Renal cortex interstitium (tissue), 11 donors: Measurements from ENCODE around the gene LRRC56. TPM values are rescaled to one million over a fixed set of nuclear protein-coding genes. Genes with fewer than 3 reads are reported as not detected.

Source experiments
- DNase-seq, 11 donors: peaks; one replicate each; pipeline ENCODE4 v3.0.0-alpha.2; 2013; ENCODE audit warnings: low read depth in 9 of 11, low spot score in 4 of 11; ENCODE audit errors: extremely low read depth in 1 of 11
- polyA plus RNA-seq, 3 donors: library from polyadenylated mRNA; unstranded; fragments of 120-200 nt; gene quantifications; one replicate each; pipeline ENCODE4 v1.2.1, GENCODE V29; 2013; ENCODE audit not compliant: insufficient read length in 3 of 3

LRRC56 gene
- polyA plus RNA-seq, 3 donors: 2.9 to 6.0 (median 4.3) TPM

GRCh38 chr11:533586-534395 lies 3.5 kb upstream of the LRRC56 start:
- DNase-seq: no peak

GRCh38 chr11:534396-535209 lies 2.7 kb upstream of the LRRC56 start:
- DNase-seq: no peak

- DNase-seq: no peak
These were observed 2.2 kb upstream of the LRRC56 start for GRCh38 chr11:535210-535518.

- peak; percentile 82 to 95 (median 91) for DNase-seq
These were observed 1.5 kb upstream of the LRRC56 start, which contains the start of gene HRAS for GRCh38 chr11:535519-536454. TSS of gene HRAS (minus strand) at chr11:535576.

- no peak for DNase-seq
These were observed 499 bp downstream of the LRRC56 start for GRCh38 chr11:537622-538430.

GRCh38 chr11:538431-539051 lies 1.2 kb downstream of the LRRC56 start:
- no peak for DNase-seq

- no peak for DNase-seq
These were observed 2.7 kb downstream of the LRRC56 start for GRCh38 chr11:539971-540481.

GRCh38 chr11:540583-541432 lies 3.5 kb downstream of the LRRC56 start:
- no peak for DNase-seq

GRCh38 chr11:541433-541885 lies 4.1 kb downstream of the LRRC56 start:
- DNase-seq: no peak

GRCh38 chr11:544817-545166 lies 7.5 kb downstream of the LRRC56 start:
- no peak for DNase-seq

GRCh38 chr11:545171-545570 lies 7.8 kb downstream of the LRRC56 start:
- no peak for DNase-seq

- DNase-seq: no peak
These were observed 11.6 kb downstream of the LRRC56 start for GRCh38 chr11:548700-549603.

GRCh38 chr11:550021-550745 lies 12.9 kb downstream of the LRRC56 start:
- DNase-seq: no peak

- no peak for DNase-seq
These were observed 13.4 kb downstream of the LRRC56 start for GRCh38 chr11:550746-551085.

GRCh38 chr11:551131-551530 lies 13.8 kb downstream of the LRRC56 start:
- no peak for DNase-seq

GRCh38 chr11:551596-551995 lies 14.3 kb downstream of the LRRC56 start:
- DNase-seq: no peak
